Type B pancreatic cell (in vitro differentiated cells): ENCODE measurements around the gene KCNN3. TPM values are rescaled to one million over a fixed set of nuclear protein-coding genes. Genes with fewer than 3 reads are reported as not detected.
A peak's percentile ranks its signal among the peaks of the same experiment; 100 is the strongest.

Experiments
- DNase-seq: peaks from one replicate; pipeline ENCODE4 v3.0.0; 2021; ENCODE audit warnings: mixed read lengths; ENCODE audit not compliant: unreplicated experiment; ENCODE audit errors: extremely low spot score
- H3K27ac Mint-ChIP-seq: 2 replicates; pipeline ENCODE4 v1.8.0; 2021; ENCODE audit warnings: mild to moderate bottlenecking, mixed read lengths
- H3K27me3 Mint-ChIP-seq: 2 replicates; pipeline ENCODE4 v1.8.0; 2021; ENCODE audit warnings: mixed read lengths
- H3K36me3 Mint-ChIP-seq: 2 replicates; pipeline ENCODE4 v1.8.0; 2021; ENCODE audit warnings: mixed read lengths
- H3K4me1 Mint-ChIP-seq: one replicate; pipeline ENCODE4 v1.8.0; 2021; ENCODE audit warnings: mixed read lengths; ENCODE audit not compliant: unreplicated experiment
- H3K4me3 Mint-ChIP-seq: 2 replicates; pipeline ENCODE4 v1.8.0; 2021; ENCODE audit warnings: mild to moderate bottlenecking, mixed read lengths
- H3K9me3 Mint-ChIP-seq: 2 replicates; pipeline ENCODE4 v1.8.0; 2021; ENCODE audit warnings: mixed read lengths
- long read RNA-seq: library from polyadenylated mRNA; unstranded; transcript quantifications from one replicate; pipeline ENCODE4 v2.0.0, GENCODE V29; 2020
- total RNA-seq: library from RNA; stranded (reverse); gene quantifications from 2 replicates; pipeline ENCODE4 v1.2.1, GENCODE V29; 2021; ENCODE audit warnings: low replicate concordance
- TF ChIP-seq, protein P1 (sequence below): fragments of 200-600 bp; sonication (generic); conservative IDR thresholded peaks from 2 replicates; pipeline ENCODE4 v1.5.0; 2021; ENCODE audit warnings: antibody characterized with exemption, mild to moderate bottlenecking

KCNN3 gene
- 0.45 and 3.8 TPM in 2 replicates for total RNA-seq
- long read RNA-seq = 0 reads

DNA sequence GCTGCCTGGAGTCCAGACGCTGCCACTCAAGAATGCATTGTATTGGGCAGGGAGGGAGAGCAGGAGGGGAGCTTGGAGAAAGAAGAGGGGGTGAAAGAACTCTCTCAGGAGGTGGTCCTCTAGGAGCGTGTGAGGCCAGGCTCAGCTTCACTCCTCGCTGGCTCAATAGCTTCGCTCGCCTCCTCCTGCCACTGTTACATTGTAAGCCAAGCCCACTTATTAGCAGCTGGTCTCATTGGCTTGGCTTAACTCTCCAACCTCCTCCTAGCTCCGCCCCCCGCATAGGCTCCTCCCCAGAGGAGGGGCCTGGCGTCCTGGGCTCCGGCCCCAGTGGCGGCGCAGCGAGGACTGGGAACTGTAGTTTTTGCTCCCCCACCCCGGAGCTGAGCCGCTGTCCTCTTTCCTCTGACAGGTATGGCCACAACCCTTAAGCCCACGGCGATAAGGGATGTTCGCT, at the start of gene KCNN3:
TSS of gene KCNN3 (minus strand) at position 167 of the 457 bp plus-strand sequence. CDS start 317 bp downstream, outside the sequence.
- TF ChIP-seq, protein P1, sequence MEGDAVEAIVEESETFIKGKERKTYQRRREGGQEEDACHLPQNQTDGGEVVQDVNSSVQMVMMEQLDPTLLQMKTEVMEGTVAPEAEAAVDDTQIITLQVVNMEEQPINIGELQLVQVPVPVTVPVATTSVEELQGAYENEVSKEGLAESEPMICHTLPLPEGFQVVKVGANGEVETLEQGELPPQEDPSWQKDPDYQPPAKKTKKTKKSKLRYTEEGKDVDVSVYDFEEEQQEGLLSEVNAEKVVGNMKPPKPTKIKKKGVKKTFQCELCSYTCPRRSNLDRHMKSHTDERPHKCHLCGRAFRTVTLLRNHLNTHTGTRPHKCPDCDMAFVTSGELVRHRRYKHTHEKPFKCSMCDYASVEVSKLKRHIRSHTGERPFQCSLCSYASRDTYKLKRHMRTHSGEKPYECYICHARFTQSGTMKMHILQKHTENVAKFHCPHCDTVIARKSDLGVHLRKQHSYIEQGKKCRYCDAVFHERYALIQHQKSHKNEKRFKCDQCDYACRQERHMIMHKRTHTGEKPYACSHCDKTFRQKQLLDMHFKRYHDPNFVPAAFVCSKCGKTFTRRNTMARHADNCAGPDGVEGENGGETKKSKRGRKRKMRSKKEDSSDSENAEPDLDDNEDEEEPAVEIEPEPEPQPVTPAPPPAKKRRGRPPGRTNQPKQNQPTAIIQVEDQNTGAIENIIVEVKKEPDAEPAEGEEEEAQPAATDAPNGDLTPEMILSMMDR = no peak
- peaks cover 46% of the 10 kb centered on the region for H3K4me1 Mint-ChIP-seq
- peaks cover 39% of the 10 kb centered on the region for H3K27me3 Mint-ChIP-seq
- H3K9me3 Mint-ChIP-seq = no peaks in the 10 kb centered on the region
- DNase-seq = peak; percentile 93
- no peaks in the 10 kb centered on the region for H3K36me3 Mint-ChIP-seq
- H3K27ac Mint-ChIP-seq = peak within 1 kb of the TSS; percentile 59
- peak within 1 kb of the TSS; percentile 87 for H3K4me3 Mint-ChIP-seq

DNA sequence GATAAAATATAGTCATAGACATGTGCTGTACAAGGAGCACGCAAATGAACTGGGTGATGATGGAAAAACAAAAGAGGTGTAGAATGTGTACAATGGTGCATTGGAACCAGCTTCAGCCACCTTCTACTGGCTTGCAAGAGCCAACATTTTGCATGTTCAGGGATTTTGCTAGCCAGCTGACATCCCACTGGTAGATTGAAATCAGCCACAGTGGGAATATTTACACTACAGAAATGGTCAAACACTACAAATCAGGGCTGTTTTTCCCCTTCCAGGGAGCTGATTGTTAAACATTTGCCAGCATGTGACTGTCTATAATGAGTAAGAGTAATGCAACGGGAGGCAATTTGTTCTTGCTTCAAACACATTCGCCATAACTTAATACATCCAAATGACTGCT, 43.2 kb upstream of the KCNN3 start:
- Mint-ChIP-seq H3K4me3 (no peak overlapping the region), H3K27ac (no peak overlapping the region), H3K27me3 (no peaks in the 10 kb centered on the region), H3K4me1 (no peaks in the 10 kb centered on the region), H3K9me3 (peaks cover 6% of the 10 kb centered on the region), H3K36me3 (peaks cover 7% of the 10 kb centered on the region)
- DNase-seq = no peak
- TF ChIP-seq, protein P1 = no peak

DNA sequence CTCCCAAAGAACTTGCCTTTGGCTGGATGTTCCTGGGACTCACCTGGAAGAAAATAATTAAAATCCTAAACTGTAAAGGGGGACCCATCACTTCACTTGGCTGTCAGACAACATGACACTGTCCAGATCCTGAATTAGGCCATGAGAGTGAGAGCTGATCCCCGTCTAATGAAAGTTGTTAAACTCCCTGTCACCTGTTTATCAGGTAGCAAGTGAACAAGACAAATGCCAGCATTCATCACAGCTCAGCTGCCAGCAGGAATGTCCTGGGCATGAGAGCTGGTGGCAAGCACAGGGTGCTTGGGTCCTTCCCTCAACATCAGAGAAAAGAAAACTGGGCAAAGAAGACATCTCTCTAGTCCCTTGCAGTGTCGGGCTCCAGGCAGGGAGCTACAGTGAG, 42.7 kb upstream of the KCNN3 start:
- TF ChIP-seq, protein P1 = no peak
- Mint-ChIP-seq H3K36me3 (peaks cover 7% of the 10 kb centered on the region), H3K4me1 (no peaks in the 10 kb centered on the region), H3K4me3 (no peak overlapping the region), H3K27me3 (no peaks in the 10 kb centered on the region), H3K9me3 (peaks cover 10% of the 10 kb centered on the region), H3K27ac (no peak overlapping the region)
- DNase-seq = no peak

DNA sequence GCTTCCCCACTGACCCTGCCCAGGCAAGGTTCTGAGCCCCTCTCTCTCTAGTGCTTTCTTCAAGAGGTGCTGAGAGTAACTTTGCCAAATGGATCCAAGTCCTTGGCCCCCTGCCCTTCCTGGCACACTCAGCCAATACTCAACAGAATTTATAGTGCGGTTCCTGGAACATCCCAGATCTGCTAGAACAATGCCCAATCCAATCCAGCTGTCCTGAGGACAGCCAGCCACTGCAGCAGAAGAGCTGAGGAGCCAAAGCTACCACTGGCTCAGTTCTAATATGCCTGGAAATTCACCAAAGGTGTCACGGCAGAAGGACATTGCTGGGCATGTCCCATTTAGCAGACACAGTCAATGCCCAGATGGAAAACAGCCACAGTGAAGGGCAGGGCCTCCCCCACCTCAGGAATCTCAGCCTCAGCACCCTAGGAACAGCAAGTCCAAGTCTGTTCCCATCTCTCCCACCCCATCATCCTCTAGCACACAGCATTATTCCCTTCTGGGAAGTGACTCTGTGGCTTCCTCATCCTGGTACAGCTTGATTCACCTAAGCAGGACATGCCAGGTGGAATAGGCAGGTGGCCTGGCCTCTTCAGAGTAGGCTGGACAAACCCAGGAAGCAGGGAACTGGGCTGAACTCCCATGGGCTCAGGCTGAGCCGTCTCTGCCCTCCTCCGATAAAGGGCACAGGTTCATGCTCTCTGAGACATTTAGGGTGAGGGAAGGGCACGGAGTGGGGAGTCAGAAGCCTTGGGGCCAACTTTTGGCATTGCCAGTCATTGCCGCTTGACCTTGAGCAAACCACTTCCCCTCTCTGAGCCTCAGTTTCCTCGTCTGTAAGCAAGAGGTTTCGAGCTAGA, 41.8 kb upstream of the KCNN3 start:
- TF ChIP-seq, protein P1 = no peak

DNA sequence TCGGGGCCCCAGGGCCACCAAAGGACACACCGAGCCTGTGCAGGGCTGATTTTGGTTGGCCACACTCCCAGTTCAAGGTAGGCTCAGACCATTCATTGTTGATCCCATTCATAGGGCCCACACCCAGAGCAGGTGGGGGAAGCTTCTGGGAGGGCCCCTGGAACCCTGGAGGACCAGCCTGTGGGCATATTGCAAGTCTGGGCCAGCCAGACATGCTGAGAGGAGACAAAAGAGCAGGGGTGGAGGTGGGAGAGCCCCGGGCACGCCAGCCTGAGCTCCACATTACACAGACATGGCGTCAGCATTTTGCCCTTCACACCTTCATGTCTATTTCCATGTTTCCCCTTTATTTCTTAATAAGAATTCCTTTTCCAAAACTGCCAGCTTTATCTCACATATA, 40.8 kb upstream of the KCNN3 start:
- Mint-ChIP-seq H3K27ac (no peak overlapping the region), H3K36me3 (no peaks in the 10 kb centered on the region), H3K4me1 (no peaks in the 10 kb centered on the region), H3K9me3 (peaks cover 5% of the 10 kb centered on the region), H3K4me3 (no peak overlapping the region), H3K27me3 (no peaks in the 10 kb centered on the region)
- DNase-seq = no peak
- TF ChIP-seq, protein P1 = no peak

More for the DNA sequence above, 41.8 kb upstream of the KCNN3 start:
- no peak for DNase-seq
- H3K9me3 Mint-ChIP-seq = peaks cover 12% of the 10 kb centered on the region
- H3K4me3 Mint-ChIP-seq = no peak overlapping the region
- no peak overlapping the region for H3K27ac Mint-ChIP-seq
- no peaks in the 10 kb centered on the region for H3K4me1 Mint-ChIP-seq
- peaks cover 6% of the 10 kb centered on the region for H3K36me3 Mint-ChIP-seq
- H3K27me3 Mint-ChIP-seq = no peaks in the 10 kb centered on the region
